Tibial nerve (tissue), 3 donors: ENCODE measurements around the gene GRIN2C.

Experiments used
- CTCF ChIP-seq, 5 experiments: fragments of 200-600 bp in 3 of 5; fragments of 450-650 bp in 2 of 5; sonication (generic) in 3 of 5; IDR thresholded peaks; one replicate each; pipeline ENCODE4 v1.5.1; 2016 to 2019; ENCODE audit warnings: antibody characterized with exemption in 5 of 5, mild to moderate bottlenecking in 3 of 5, moderate library complexity in 2 of 5
- POLR2A ChIP-seq, 2 donors: fragments of 450-650 bp; IDR thresholded peaks; one replicate each; pipeline ENCODE4 v1.6.1; 2017; ENCODE audit warnings: antibody characterized with exemption in 2 of 2, mild to moderate bottlenecking in 2 of 2, moderate library complexity in 2 of 2

- TF ChIP-seq CTCF (IDR thresholded peaks at IDR 0.05) (peak; percentile 64 to 89 (median 87)), POLR2A (IDR thresholded peaks at IDR 0.05) (no peak)
These were observed 2.6 kb upstream of the GRIN2C start for GRCh38 chr17:74862108-74862901.
